IMR-90 (cell line): ENCODE data around the gene PPP2R2D. TPM values are rescaled to one million over a fixed set of nuclear protein-coding genes. Genes with fewer than 3 reads are reported as not detected.

ENCODE experiments used
- ATAC-seq: fragments of 200-7000 bp; cut with Tn5 transposase; 2 replicates; pipeline ENCODE4 v1.9.1; 2020; ENCODE audit warnings: low read depth, mild to moderate bottlenecking, moderate library complexity
- BruUV-seq: library from RNA; stranded (reverse); fragments of 400-500 nt; replicated peaks from 2 replicates; lab custom pipeline; 2021; lab: Mats Ljungman, UMichigan
- CTCF ChIA-PET: fragments of 300-600 bp; formaldehyde crosslinking; extraction: SDS; loops from one replicate; lab custom pipeline; 2021; ENCODE audit warnings: antibody characterized with exemption; lab: Yijun Ruan, JAX
- POLR2A ChIA-PET: fragments of 300-600 bp; sonication (Branson Sonifier 250); formaldehyde crosslinking; loops from one replicate; lab custom pipeline; 2022; ENCODE audit warnings: antibody characterized with exemption; ENCODE audit not compliant: unreplicated experiment; lab: Charles Lee
- DNase-seq: peaks from one replicate; pipeline ENCODE4 v3.0.0; 2013
- H2AFZ ChIP-seq: replicated peaks from 2 replicates; pipeline ENCODE3; 2013; ENCODE audit warnings: low read length, mild to moderate bottlenecking; ENCODE audit not compliant: poor library complexity
- H2AK5ac ChIP-seq: 2 replicates; pipeline ENCODE4 v1.6.1; 2013; ENCODE audit warnings: low read depth, low read length, inconsistent platforms
- H2AK9ac ChIP-seq: replicated peaks from 2 replicates; pipeline ENCODE3; 2013; ENCODE audit warnings: mild to moderate bottlenecking, low read depth, low read length, moderate library complexity; ENCODE audit not compliant: poor library complexity
- H2BK120ac ChIP-seq: 2 replicates; pipeline ENCODE4 v1.6.1; 2013; ENCODE audit warnings: low read depth, low read length, inconsistent platforms
- H2BK15ac ChIP-seq: 3 replicates; pipeline ENCODE4 v1.6.1; 2013; ENCODE audit warnings: low read depth, low read length, inconsistent platforms
- H2BK20ac ChIP-seq: 2 replicates; pipeline ENCODE4 v1.6.1; 2013; ENCODE audit warnings: low read depth, mild to moderate bottlenecking, inconsistent platforms, low read length, moderate library complexity
- H2BK5ac ChIP-seq: 2 replicates; pipeline ENCODE4 v1.6.1; 2013; ENCODE audit warnings: mild to moderate bottlenecking, low read depth, low read length, inconsistent platforms; ENCODE audit not compliant: poor library complexity, severe bottlenecking
- H3K14ac ChIP-seq: replicated peaks from 2 replicates; pipeline ENCODE4 v1.6.1; 2013; ENCODE audit warnings: low read depth, low read length, inconsistent platforms
- H3K18ac ChIP-seq: 2 replicates; pipeline ENCODE4 v1.6.1; 2013; ENCODE audit warnings: low read depth, low read length, control low read depth
- H3K23ac ChIP-seq: 2 replicates; pipeline ENCODE4 v1.6.1; 2013; ENCODE audit warnings: low read depth, low read length, inconsistent platforms
- H3K27ac ChIP-seq: 2 replicates; pipeline ENCODE4 v1.5.1; 2013; ENCODE audit warnings: mild to moderate bottlenecking, control low read depth, low read length; ENCODE audit not compliant: insufficient read depth
- H3K27me3 ChIP-seq: 2 replicates; pipeline ENCODE4 v1.6.1; 2013; ENCODE audit warnings: low read length; ENCODE audit not compliant: control insufficient read depth, insufficient read depth
- H3K36me3 ChIP-seq: 2 replicates; pipeline ENCODE4 v1.6.1; 2013; ENCODE audit warnings: low read length, mixed read lengths; ENCODE audit not compliant: control insufficient read depth, insufficient read depth
- H3K4ac ChIP-seq: 2 replicates; pipeline ENCODE4 v1.6.1; 2013; ENCODE audit warnings: low read depth, low read length, inconsistent platforms
- H3K4me1 ChIP-seq: 2 replicates; pipeline ENCODE4 v1.6.1; 2013; ENCODE audit warnings: low read length, mixed read lengths; ENCODE audit not compliant: control insufficient read depth, insufficient read depth
- H3K4me2 ChIP-seq: 2 replicates; pipeline ENCODE4 v1.6.1; 2013; ENCODE audit warnings: low read depth, mild to moderate bottlenecking, control low read depth, low read length, moderate library complexity
- H3K4me3 ChIP-seq: 2 replicates; pipeline ENCODE4 v1.5.1; 2013; ENCODE audit warnings: low read depth, mild to moderate bottlenecking, control low read depth, low read length, moderate library complexity; ENCODE audit not compliant: insufficient read depth
- H3K56ac ChIP-seq: 2 replicates; pipeline ENCODE4 v1.6.1; 2013; ENCODE audit warnings: low read length, inconsistent platforms; ENCODE audit not compliant: insufficient read depth; ENCODE audit errors: extremely low read depth
- H3K79me1 ChIP-seq, 2 experiments: 2 replicates each; pipeline ENCODE4 v1.6.1; 2013; ENCODE audit warnings: low read length in 2 of 2, inconsistent platforms in 1 of 2, low read depth in 1 of 2
- H3K9ac ChIP-seq: 2 replicates; pipeline ENCODE4 v1.6.1; 2013; ENCODE audit warnings: low read depth, low read length, control low read depth
- H3K9me1 ChIP-seq: 2 replicates; pipeline ENCODE4 v1.6.1; 2013; ENCODE audit warnings: low read length, inconsistent platforms; ENCODE audit not compliant: insufficient read depth
- H3K9me3 ChIP-seq: 2 replicates; pipeline ENCODE4 v1.6.1; 2013; ENCODE audit warnings: low read length; ENCODE audit not compliant: control insufficient read depth, insufficient read depth
- H4K20me1 ChIP-seq: 2 replicates; pipeline ENCODE4 v1.6.1; 2013; ENCODE audit warnings: low read length, inconsistent platforms; ENCODE audit not compliant: insufficient read depth
- H4K5ac ChIP-seq: 2 replicates; pipeline ENCODE4 v1.6.1; 2013; ENCODE audit warnings: mild to moderate bottlenecking, low read depth, low read length, control low read depth
- H4K8ac ChIP-seq, 2 experiments: 2 replicates each; pipeline ENCODE4 v1.6.1; 2013; ENCODE audit warnings: low read depth in 2 of 2, low read length in 2 of 2, control low read depth in 1 of 2, inconsistent platforms in 1 of 2
- H4K91ac ChIP-seq: 2 replicates; pipeline ENCODE4 v1.6.1; 2013; ENCODE audit warnings: low read depth, low read length, inconsistent platforms; ENCODE audit not compliant: insufficient read depth
- MAFK ChIP-seq: IDR thresholded peaks from 2 replicates; pipeline ENCODE4 v1.6.1; 2012; ENCODE audit warnings: low read depth, low read length, improper control_type of control experiment
- MAZ ChIP-seq: IDR thresholded peaks from 2 replicates; pipeline ENCODE4 v1.6.1; 2012; ENCODE audit warnings: low read depth, mild to moderate bottlenecking, low read length, improper control_type of control experiment, moderate library complexity, borderline replicate concordance
- RAD21 ChIP-seq: IDR thresholded peaks from 2 replicates; pipeline ENCODE4 v1.6.1; 2012; ENCODE audit warnings: low read length, improper control_type of control experiment
- RCOR1 ChIP-seq: IDR thresholded peaks from 2 replicates; pipeline ENCODE4 v1.6.1; 2012; ENCODE audit warnings: mild to moderate bottlenecking, low read length, improper control_type of control experiment; ENCODE audit not compliant: insufficient replicate concordance
- RFX5 ChIP-seq: IDR thresholded peaks from 2 replicates; pipeline ENCODE4 v1.8.0; 2012; ENCODE audit warnings: low read depth, mild to moderate bottlenecking, low read length, moderate library complexity
- WGBS, 2 experiments: methylation state at CpG; one replicate each; pipeline versions ENCODE4 v1.1.5 to v1.1.7; 2013; ENCODE audit warnings: missing lambda C conversion rate in 2 of 2; ENCODE audit not compliant: insufficient read length in 1 of 2; ENCODE audit errors: extremely low coverage in 2 of 2; 5-methylcytosine and 5-hydroxymethylcytosine counted together
- dilution Hi-C: fragments of 300-500 bp; cut with HindIII; formaldehyde crosslinking; loops from one replicate; pipeline ENCODE4 v1.14.3; 2018; ENCODE audit warnings: low sequenced_read_pairs; ENCODE audit not compliant: unreplicated experiment
- in situ Hi-C: fragments of 300-500 bp; cut with MboI; formaldehyde crosslinking; loops from 3 replicates; pipeline ENCODE4 v1.14.3; 2019; ENCODE audit warnings: low sequenced_read_pairs, inconsistent platforms, mixed read lengths
- intact Hi-C: fragments of 100-400 bp; cut with micrococcal nuclease; formaldehyde crosslinking; loops from 2 replicates; pipeline ENCODE4 v1.10.0; 2022
- polyA plus RNA-seq, 3 experiments: library from polyadenylated mRNA; depleted of rRNA; stranded (reverse); fragments of >200 nt; gene quantifications; 2 replicates each; pipeline ENCODE4 v1.2.3, GENCODE V29; 2012; ENCODE audit warnings: low replicate concordance in 1 of 3
- total RNA-seq: library from RNA; depleted of rRNA; stranded (reverse); fragments of >200 nt; gene quantifications from 2 replicates; pipeline ENCODE4 v1.2.3, GENCODE V29; 2012

Gene PPP2R2D
- total and polyA plus RNA-seq, 2 of the 4 experiments (the other 2 are of a cell fraction), result 22.8 to 23.8 TPM

- TF ChIP-seq RAD21 (no peak), MAFK (no peak), MAZ (no peak), RCOR1 (no peak), RFX5 (no peak)
- ATAC-seq, result no peak
- peak overlapping the region; percentile 39 for H3K4ac ChIP-seq
- no peak overlapping the region for H2BK5ac ChIP-seq
- no peak overlapping the region for H4K8ac ChIP-seq
- dilution Hi-C loops, result no loop called here
- peaks cover 10% of the 10 kb centered on the region; the same call in 1 of the 2 replicates for H3K9me1 ChIP-seq
- 0 out of 2 replicates have a peak overlapping the region, but pooled peaks have one; percentile 31 for H2BK120ac ChIP-seq
- no peak overlapping the region; the same call in 1 of the 2 replicates for H3K18ac ChIP-seq
- H3K4me1 ChIP-seq, result peaks cover 18% of the 10 kb centered on the region
- no peak overlapping the region for H3K56ac ChIP-seq
- in situ Hi-C loops, result no loop called here
- no peak overlapping the region for H3K27ac ChIP-seq
- H3K4me2 ChIP-seq, result no peak overlapping the region
- peak overlapping the region; percentile 43; the same call in 1 of the 2 replicates for H2AK5ac ChIP-seq
- ChIA-PET POLR2A (no interaction called here), CTCF (interaction anchor here (1.2 kb wide), 1 partner anchor 144 kb away, joined by 4 read pairs; no protein-coding TSS in a partner anchor)
- H3K9me3 ChIP-seq, result 0 out of 2 replicates have a peak, but pooled peaks cover 2% of the 10 kb centered on the region
- peaks cover 13% of the 10 kb centered on the region; the same call in 1 of the 2 replicates for H3K27me3 ChIP-seq
- intact Hi-C loops, result no loop called here
- no peak overlapping the region for H2AK9ac ChIP-seq
- H2BK15ac ChIP-seq, result peak overlapping the region; percentile 76; the same call in 1 of the 3 replicates
- H4K20me1 ChIP-seq, result no peaks in the 10 kb centered on the region
- 79% methylated on average over 9 of the region's 18 CpGs; no CpG with 5 or more reads in 1 of the 2 experiments for WGBS, 2 experiments
- no TSS peak for BruUV-seq
- no peak overlapping the region for H2AFZ ChIP-seq
- H4K5ac ChIP-seq, result no peak overlapping the region
- DNase-seq, result no peak
- no peaks in the 10 kb centered on the region for H3K36me3 ChIP-seq
- H3K9ac ChIP-seq, result no peak overlapping the region
- H4K91ac ChIP-seq, result peak overlapping the region; percentile 20; the same call in 1 of the 2 replicates
- H3K79me1 ChIP-seq, result no peaks in the 10 kb centered on the region
- H3K4me3 ChIP-seq, result no peak overlapping the region
- peak overlapping the region; percentile 44; the same call in 1 of the 2 replicates for H2BK20ac ChIP-seq
- no peak overlapping the region for H3K23ac ChIP-seq
- 0 out of 2 replicates have a peak overlapping the region, but pooled peaks have one; percentile 15 for H3K14ac ChIP-seq
These were observed 98.3 kb downstream of the PPP2R2D start for GRCh38 chr10:131998845-131999681.
